Measurements from ENCODE around the gene TNFAIP2. TPM values are rescaled to one million over a fixed set of nuclear protein-coding genes. Genes with fewer than 3 reads are reported as not detected.

Gene TNFAIP2
- total RNA-seq, 3 donors from 2014 or later = 22.0 to 67.4 (median 40.2) TPM

GRCh38 chr14:103103461-103104388, 19.5 kb upstream of the TNFAIP2 start:
- Histone ChIP-seq H3K4me1 (ENCODE audit: low read depth) (peaks cover 18% of the 10 kb centered on the region), H3K4me3 (no peak overlapping the region), H3K9me3 (no peaks in the 10 kb centered on the region), H3K36me3 (ENCODE audit: low read depth) (no peaks in the 10 kb centered on the region)
- DNase-seq = peak; percentile 87 to 91 (median 88)
- intact Hi-C loops (cut with DNase I, micrococcal nuclease) = loop anchor here in 1 of 2 donors (10.0 kb wide), 1 partner anchor 81 kb away; no protein-coding TSS in a partner anchor
- no peak for TF ChIP-seq CTCF (IDR thresholded peaks at IDR 0.05)
- peak; percentile 81 for ATAC-seq

- intact Hi-C loops (cut with DNase I, micrococcal nuclease) = loop anchor here in 1 of 2 donors (10.0 kb wide), 1 partner anchor 80 kb away; no protein-coding TSS in a partner anchor
- peaks cover 18% of the 10 kb centered on the region for H3K4me1 ChIP-seq (ENCODE audit: low read depth)
- ATAC-seq = no peak
- H3K36me3 ChIP-seq (ENCODE audit: low read depth) = no peaks in the 10 kb centered on the region
- no peak for DNase-seq
- no peaks in the 10 kb centered on the region for H3K9me3 ChIP-seq
- TF ChIP-seq CTCF (IDR thresholded peaks at IDR 0.05) = no peak
- no peak overlapping the region for H3K4me3 ChIP-seq
Measured at GRCh38 chr14:103104389-103104653, 18.9 kb upstream of the TNFAIP2 start.

GRCh38 chr14:103104654-103105452, 18.4 kb upstream of the TNFAIP2 start:
- DNase-seq (peak in 2 of 3 donors; percentile 83 to 87), ATAC-seq (peak; percentile 83)
- intact Hi-C loops (cut with DNase I, micrococcal nuclease) = loop anchor here in 1 of 2 donors (5.0 to 10.0 kb wide), 2 partner anchors 80 to 187 kb away; no protein-coding TSS in a partner anchor
- H3K4me1 ChIP-seq (ENCODE audit: low read depth) = peaks cover 18% of the 10 kb centered on the region
- no peaks in the 10 kb centered on the region for H3K36me3 ChIP-seq (ENCODE audit: low read depth)
- H3K9me3 ChIP-seq = no peaks in the 10 kb centered on the region
- H3K4me3 ChIP-seq = no peak overlapping the region
- TF ChIP-seq CTCF (IDR thresholded peaks at IDR 0.05) = peak; percentile 97

- H3K4me3 ChIP-seq = no peak overlapping the region
- peak; percentile 31 for ATAC-seq
- peak in 2 of 3 donors; percentile 61 to 68 for DNase-seq
- TF ChIP-seq CTCF (IDR thresholded peaks at IDR 0.05) = no peak
- no peaks in the 10 kb centered on the region for H3K9me3 ChIP-seq
- peaks cover 19% of the 10 kb centered on the region for H3K4me1 ChIP-seq (ENCODE audit: low read depth)
- no peaks in the 10 kb centered on the region for H3K36me3 ChIP-seq (ENCODE audit: low read depth)
- intact Hi-C loops (cut with DNase I, micrococcal nuclease) = loop anchor here in 1 of 2 donors (5.0 to 10.0 kb wide), 2 partner anchors 79 to 187 kb away; no protein-coding TSS in a partner anchor
Measured at GRCh38 chr14:103105580-103106150, 17.6 kb upstream of the TNFAIP2 start.

GRCh38 chr14:103107455-103107854, 15.8 kb upstream of the TNFAIP2 start:
- H3K36me3 ChIP-seq (ENCODE audit: low read depth) = no peaks in the 10 kb centered on the region
- intact Hi-C loops (cut with DNase I, micrococcal nuclease) = loop anchor here in 1 of 2 donors (5.0 to 10.0 kb wide), 2 partner anchors 77 to 185 kb away; no protein-coding TSS in a partner anchor
- DNase-seq (no peak), ATAC-seq (no peak)
- H3K9me3 ChIP-seq = no peaks in the 10 kb centered on the region
- no peak overlapping the region for H3K4me3 ChIP-seq
- no peak for TF ChIP-seq CTCF (IDR thresholded peaks at IDR 0.05)
- peaks cover 25% of the 10 kb centered on the region for H3K4me1 ChIP-seq (ENCODE audit: low read depth)

Measured in mucosa of descending colon (tissue), 3 donors.